ES-I3 (cell line): ENCODE data around the gene CFAP57.

ENCODE experiments used
- H3K36me3 ChIP-seq: 2 replicates; pipeline ENCODE4 v1.6.1; 2013; ENCODE audit warnings: mild to moderate bottlenecking, low read length, control low read depth, moderate library complexity; ENCODE audit not compliant: insufficient read depth
- H3K4me1 ChIP-seq: 2 replicates; pipeline ENCODE4 v1.6.1; 2013; ENCODE audit warnings: mild to moderate bottlenecking, control low read depth, low read length; ENCODE audit not compliant: insufficient read depth
- H3K9ac ChIP-seq: 2 replicates; pipeline ENCODE4 v1.6.1; 2013; ENCODE audit warnings: low read depth, mild to moderate bottlenecking, low read length, moderate library complexity
- H3K9me3 ChIP-seq: 2 replicates; pipeline ENCODE4 v1.6.1; 2013; ENCODE audit warnings: mild to moderate bottlenecking, low read length, moderate library complexity; ENCODE audit not compliant: control insufficient read depth, insufficient read depth

CFAP57 gene

GRCh38 chr1:43267291-43267805 lies 95.2 kb downstream of the CFAP57 start:
- Histone ChIP-seq H3K4me1 (peaks cover 18% of the 10 kb centered on the region; the same call in 1 of the 2 replicates), H3K9ac (no peak overlapping the region), H3K36me3 (no peaks in the 10 kb centered on the region), H3K9me3 (peaks cover 7% of the 10 kb centered on the region; the same call in 1 of the 2 replicates)

GRCh38 chr1:43267818-43268425 lies 95.8 kb downstream of the CFAP57 start:
- Histone ChIP-seq H3K9ac (no peak overlapping the region), H3K4me1 (peaks cover 18% of the 10 kb centered on the region; the same call in 1 of the 2 replicates), H3K36me3 (no peaks in the 10 kb centered on the region), H3K9me3 (0 out of 2 replicates have a peak, but pooled peaks cover 4% of the 10 kb centered on the region)

DNA sequence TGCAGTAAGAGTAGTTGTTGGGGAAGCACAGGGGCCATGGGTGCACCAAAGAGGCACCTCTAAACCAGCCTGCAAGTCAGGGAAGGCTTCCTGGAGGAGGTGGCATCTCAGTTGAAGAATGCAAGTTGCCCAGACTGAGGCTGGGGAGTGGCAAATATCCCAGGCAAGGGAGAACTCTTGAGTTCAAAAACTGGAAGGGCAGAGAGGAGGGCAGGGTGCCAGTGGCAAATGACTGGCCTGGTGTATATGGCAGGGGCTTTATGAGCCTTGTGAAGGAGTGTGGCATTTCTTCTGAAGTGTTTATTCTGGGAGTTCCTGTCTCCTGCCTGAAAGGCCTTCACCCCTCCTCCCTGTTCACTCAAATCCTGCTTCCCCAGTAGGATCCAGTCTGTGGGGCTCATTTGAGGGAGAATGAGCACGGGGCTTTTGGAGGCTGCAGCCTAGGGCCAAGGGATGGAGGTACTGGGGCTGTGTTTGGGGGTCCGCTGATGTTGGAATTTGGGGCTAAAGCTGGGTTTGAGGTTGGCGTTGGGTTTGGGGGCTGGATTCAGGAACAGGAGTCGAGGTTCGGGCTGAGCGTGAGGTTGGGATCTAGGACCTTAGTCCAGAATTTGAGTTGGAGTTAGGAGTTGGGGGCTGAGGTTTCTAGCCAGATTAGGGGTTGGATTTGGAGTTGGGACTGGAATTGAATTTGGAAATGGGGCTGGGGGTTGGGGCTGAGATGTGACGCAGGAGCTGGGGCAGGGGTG lies 97.7 kb downstream of the CFAP57 start, which contains the start of gene TMEM125:
Gene TMEM125, plus strand, starts transcription at position 357 of the 749 bp plus-strand sequence. CDS start 2,740 bp downstream, outside the sequence.
- 0 out of 2 replicates have a peak, but pooled peaks cover 3% of the 10 kb centered on the region for H3K9me3 ChIP-seq
- peaks cover 18% of the 10 kb centered on the region; the same call in 1 of the 2 replicates for H3K4me1 ChIP-seq
- no peaks in the 10 kb centered on the region for H3K36me3 ChIP-seq
- H3K9ac ChIP-seq, result peak within 1 kb of the TSS; percentile 54; the same call in 1 of the 2 replicates

- Histone ChIP-seq H3K4me1 (peaks cover 18% of the 10 kb centered on the region; the same call in 1 of the 2 replicates), H3K36me3 (no peaks in the 10 kb centered on the region), H3K9me3 (0 out of 2 replicates have a peak, but pooled peaks cover 3% of the 10 kb centered on the region), H3K9ac (peak overlapping the region; percentile 54)
Measured at GRCh38 chr1:43270421-43271095, 98.4 kb downstream of the CFAP57 start.

GRCh38 chr1:43271186-43272118 lies 99.3 kb downstream of the CFAP57 start:
- peak overlapping the region; percentile 54 for H3K9ac ChIP-seq
- peaks cover 18% of the 10 kb centered on the region; the same call in 1 of the 2 replicates for H3K4me1 ChIP-seq
- no peaks in the 10 kb centered on the region for H3K36me3 ChIP-seq
- no peaks in the 10 kb centered on the region for H3K9me3 ChIP-seq

DNA sequence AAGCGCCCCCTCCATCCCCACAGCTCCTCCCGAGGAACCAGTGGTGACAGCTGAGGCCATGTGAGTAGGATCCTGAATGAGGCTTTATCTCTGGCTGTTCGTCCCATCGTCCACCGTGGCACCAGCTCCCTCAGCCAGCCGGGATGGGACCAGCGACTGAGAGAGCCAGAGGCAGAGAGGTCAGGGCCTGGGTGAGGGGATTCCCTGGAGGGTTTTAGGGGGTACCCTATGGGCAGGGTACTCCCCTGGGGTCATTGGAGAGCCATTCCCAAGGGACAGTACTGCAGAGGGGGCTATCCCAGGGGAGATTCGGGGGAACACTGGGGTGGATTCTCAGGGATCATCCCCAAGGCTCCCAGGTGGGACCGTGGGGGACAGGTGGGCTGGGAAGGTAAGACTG lies 100.0 kb downstream of the CFAP57 start:
- Histone ChIP-seq H3K9ac (no peak overlapping the region), H3K9me3 (no peaks in the 10 kb centered on the region), H3K4me1 (peaks cover 18% of the 10 kb centered on the region; the same call in 1 of the 2 replicates), H3K36me3 (no peaks in the 10 kb centered on the region)

DNA sequence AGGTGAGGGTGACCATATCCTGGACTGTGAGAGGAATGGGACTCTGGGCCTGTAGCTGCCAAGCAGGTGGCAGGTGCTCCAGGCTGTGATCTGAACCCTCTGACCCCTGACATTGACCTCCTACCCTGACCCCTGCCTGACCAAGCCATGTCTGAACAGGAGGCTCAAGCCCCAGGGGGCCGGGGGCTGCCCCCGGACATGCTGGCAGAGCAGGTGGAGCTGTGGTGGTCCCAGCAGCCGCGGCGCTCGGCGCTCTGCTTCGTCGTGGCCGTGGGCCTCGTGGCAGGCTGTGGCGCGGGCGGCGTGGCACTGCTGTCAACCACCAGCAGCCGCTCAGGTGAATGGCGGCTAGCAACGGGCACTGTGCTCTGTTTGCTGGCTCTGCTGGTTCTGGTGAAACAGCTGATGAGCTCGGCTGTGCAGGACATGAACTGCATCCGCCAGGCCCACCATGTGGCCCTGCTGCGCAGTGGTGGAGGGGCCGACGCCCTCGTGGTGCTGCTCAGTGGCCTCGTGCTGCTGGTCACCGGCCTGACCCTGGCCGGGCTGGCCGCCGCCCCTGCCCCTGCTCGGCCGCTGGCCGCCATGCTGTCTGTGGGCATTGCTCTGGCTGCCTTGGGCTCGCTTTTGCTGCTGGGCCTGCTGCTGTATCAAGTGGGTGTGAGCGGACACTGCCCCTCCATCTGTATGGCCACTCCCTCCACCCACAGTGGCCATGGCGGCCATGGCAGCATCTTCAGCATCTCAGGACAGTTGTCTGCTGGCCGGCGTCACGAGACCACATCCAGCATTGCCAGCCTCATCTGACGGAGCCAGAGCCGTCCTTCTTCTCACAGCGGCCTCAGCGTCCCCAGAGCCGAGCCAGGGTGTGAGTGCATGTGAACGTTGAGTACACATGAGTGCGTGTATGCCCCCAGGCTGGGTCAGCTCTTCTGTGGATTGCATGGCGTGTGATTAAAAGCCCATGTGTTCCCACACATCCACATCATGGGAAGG lies 100.7 kb downstream of the CFAP57 start:
- Histone ChIP-seq H3K9me3 (no peaks in the 10 kb centered on the region), H3K9ac (no peak overlapping the region), H3K4me1 (peaks cover 18% of the 10 kb centered on the region; the same call in 1 of the 2 replicates), H3K36me3 (no peaks in the 10 kb centered on the region)

DNA sequence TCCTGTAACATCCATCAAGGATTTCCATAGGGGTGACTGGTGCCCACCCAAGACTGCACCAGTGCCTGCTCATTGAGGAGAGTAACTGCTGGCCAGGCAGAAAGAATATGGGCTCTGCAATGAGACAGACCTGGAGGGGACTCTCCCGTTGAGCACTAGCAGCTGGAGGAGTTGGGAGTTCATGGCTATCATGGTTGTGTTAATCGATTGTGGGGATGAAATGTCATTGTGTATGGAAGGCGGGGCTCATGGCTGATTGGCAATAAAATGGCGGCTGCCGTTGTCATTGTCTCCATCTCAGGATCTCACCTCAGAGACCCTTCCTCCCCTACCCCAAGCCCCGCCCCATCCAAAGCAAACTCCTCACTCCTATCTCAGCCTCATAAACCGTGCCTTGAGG lies 101.6 kb downstream of the CFAP57 start:
- H3K4me1 ChIP-seq, result peaks cover 18% of the 10 kb centered on the region; the same call in 1 of the 2 replicates
- no peaks in the 10 kb centered on the region for H3K36me3 ChIP-seq
- H3K9me3 ChIP-seq, result no peaks in the 10 kb centered on the region
- no peak overlapping the region for H3K9ac ChIP-seq

DNA sequence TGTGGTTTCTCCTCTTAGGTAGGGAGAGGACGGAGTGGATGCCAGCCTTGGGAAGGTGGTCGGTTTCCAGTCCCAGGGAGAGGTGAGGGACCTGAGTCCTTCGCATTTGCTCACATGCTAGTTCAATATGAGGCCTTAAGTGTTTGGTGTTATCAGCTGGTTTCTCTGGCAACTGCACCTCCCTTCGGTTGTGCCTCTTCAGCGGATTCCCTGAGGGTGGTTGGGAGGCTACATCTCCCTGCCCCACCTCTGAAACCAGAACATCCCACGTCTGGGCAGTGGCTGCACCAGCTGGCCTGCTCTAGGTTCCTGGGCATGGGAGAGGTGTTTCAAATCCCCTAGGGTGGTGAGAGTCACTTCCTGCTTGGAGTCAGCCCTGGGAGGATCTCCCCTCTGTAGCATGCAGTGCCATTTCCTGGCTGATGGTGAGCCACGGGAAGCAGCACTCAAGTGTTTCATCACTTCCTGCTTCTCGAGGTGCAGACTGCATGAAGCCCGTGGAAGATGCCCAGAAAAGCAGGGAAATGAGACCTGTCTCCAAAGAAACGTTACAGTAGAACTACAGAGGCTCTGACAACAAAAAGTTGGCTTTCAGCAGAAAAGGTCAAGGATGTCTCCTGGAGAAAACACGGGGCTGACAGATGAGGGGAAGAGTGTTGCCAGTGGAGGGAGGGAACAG lies 102.1 kb downstream of the CFAP57 start:
- no peaks in the 10 kb centered on the region for H3K36me3 ChIP-seq
- H3K4me1 ChIP-seq, result peaks cover 18% of the 10 kb centered on the region; the same call in 1 of the 2 replicates
- no peak overlapping the region for H3K9ac ChIP-seq
- no peaks in the 10 kb centered on the region for H3K9me3 ChIP-seq

DNA sequence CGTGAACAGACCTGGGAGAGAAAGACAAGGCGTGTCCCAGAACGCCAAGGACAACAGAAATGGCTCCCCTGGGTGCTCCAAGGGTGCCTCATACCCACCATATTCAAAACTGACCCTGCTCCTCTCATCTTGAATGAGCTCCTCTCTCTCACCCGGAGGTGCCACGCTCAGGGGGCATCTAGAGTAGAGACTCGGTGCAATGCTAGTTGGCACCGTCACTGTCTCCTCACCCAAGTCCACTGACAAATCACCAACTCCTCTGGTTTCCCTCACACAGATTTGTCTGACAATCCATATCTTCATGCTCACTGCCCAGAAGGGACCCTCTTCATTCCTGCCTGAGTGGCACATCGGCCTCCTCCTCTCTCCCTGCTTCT lies 102.7 kb downstream of the CFAP57 start:
- no peaks in the 10 kb centered on the region for H3K36me3 ChIP-seq
- no peaks in the 10 kb centered on the region for H3K9me3 ChIP-seq
- H3K9ac ChIP-seq, result no peak overlapping the region
- peaks cover 12% of the 10 kb centered on the region; the same call in 1 of the 2 replicates for H3K4me1 ChIP-seq

GRCh38 chr1:43275826-43276620 lies 103.9 kb downstream of the CFAP57 start:
- Histone ChIP-seq H3K36me3 (no peaks in the 10 kb centered on the region), H3K9me3 (no peaks in the 10 kb centered on the region), H3K9ac (no peak overlapping the region), H3K4me1 (peaks cover 9% of the 10 kb centered on the region; the same call in 1 of the 2 replicates)
